ENCODE data around the gene DOC2B.

The DOC2B gene

GRCh38 chr17:162689-163088, 18.8 kb downstream of the DOC2B start:
- DNase-seq (ENCODE audit: low spot score): no peak

GRCh38 chr17:161481-161880, 20.0 kb downstream of the DOC2B start:
- no peak for DNase-seq (ENCODE audit: low spot score)

DNA sequence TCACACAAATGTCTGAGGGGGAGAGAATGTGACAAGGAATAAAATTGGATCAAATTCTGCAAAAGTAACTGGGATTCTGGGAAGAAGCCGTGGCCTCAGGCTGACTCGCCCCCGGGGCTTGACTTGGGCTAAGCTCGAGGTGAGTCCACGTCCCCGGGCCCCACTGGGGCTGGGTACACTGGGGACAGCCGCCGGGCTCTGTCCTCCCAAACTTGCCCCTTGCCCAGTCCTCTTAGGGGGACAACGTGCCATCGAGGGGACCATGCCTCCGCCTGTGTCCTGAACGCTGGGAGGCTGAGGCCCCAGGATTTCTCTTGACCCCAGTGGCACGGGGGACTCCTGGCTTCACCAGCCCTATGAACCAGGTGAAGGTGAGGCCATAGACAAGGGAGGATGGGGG, 21.1 kb downstream of the DOC2B start:
- no peak for DNase-seq (ENCODE audit: low spot score)

DNA sequence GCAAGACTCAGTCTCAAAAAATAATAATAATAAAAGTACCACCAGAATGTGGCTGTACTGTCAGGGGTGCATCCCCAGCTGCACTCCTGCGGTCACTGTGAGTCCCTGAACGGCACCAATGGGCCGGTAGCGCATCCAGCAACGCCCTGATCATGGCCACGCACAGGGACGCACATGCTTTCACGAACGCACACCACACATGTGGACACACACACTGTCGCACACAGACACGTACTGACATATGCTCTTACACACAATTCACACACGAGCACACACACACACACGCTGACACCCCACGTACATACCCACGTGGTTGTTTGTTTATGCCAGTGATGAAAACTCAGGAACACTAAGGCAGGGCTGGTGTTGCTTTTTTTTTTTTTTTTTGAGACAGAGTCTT, 21.8 kb downstream of the DOC2B start:
- no peak for DNase-seq (ENCODE audit: low spot score)

DNA sequence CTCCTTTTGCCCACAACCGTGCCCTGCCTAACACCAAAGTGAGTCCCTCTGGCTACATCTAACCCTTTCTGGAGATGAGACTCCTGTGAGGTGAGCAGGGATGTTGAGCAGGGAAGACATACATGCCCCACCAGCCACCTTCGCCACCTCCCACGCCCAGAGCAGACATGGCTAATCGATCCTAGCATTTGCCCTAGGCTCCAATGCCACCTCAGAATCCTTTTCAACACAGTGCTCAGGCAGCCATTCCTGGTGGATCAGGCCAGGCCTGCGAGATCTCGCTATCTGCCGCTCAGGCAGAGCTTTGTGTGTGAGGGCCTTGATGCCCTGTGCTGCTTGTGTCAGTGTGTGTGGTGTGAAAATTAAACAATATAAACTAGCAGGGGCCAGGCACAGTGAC, 23.1 kb downstream of the DOC2B start:
- no peak for DNase-seq (ENCODE audit: low spot score)

DNA sequence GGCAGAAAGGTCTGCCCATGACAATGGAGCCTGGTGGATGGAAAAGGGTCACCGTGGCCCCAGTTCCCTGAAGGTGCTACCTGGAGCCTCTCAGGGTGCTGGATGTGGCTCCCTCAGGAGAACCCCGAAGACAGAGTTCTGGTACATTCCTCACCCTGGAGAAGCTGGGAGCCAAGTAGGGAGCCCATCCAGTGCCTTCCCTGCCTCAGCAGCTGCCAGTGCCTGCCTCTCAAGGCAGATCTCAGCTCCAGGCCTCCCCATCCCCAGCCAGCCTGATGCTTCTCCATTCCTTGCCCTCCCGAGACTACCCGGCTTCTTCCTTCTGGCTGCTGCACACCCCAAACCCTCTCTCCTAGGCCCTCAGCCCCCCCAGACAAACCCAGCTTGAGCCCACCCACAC, 23.5 kb downstream of the DOC2B start:
- no peak for DNase-seq (ENCODE audit: low spot score)

DNA sequence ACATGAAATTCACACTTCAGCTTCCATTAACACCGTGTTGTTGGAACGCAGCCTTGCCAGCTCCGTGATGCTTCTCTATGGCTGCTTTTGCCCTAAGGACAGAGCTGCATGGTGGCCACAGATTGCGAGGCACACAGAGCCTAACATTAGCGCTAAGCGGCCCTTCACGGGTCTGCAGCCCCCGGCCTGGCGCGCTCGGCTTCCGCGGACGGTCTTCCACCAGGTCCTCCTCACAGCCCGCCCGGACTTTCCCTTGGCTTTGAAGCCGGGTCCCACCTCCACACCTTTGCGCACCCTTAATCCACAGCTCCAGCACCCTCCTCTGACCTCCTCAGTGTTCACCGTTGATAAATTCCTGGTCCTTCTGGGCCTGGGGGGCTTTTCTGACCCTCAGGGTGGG, 24.5 kb downstream of the DOC2B start:
- DNase-seq (ENCODE audit: low spot score): no peak

GRCh38 chr17:156094-156621, 25.3 kb downstream of the DOC2B start:
- DNase-seq (ENCODE audit: low spot score): no peak

DNA sequence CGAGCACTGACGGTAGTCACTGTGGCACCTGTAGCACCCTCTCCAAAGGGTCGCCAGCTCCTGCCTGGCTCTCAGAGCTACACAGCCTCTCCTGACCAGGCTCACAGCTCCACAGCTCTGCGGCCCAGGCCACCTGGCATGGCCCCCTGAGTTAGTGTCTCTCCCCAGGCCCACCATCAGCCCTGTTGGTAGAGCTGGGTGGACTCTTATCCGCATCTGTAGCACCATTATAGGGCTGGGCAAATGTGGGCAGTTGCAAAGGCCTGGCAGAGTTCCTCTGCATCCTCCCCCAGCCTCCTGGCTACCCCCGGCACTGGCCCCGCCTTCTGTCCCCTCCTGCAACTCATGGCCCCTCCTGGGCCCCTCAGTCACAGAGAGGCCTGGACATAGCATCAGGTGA, 25.9 kb downstream of the DOC2B start:
- DNase-seq (ENCODE audit: low spot score): no peak

DNA sequence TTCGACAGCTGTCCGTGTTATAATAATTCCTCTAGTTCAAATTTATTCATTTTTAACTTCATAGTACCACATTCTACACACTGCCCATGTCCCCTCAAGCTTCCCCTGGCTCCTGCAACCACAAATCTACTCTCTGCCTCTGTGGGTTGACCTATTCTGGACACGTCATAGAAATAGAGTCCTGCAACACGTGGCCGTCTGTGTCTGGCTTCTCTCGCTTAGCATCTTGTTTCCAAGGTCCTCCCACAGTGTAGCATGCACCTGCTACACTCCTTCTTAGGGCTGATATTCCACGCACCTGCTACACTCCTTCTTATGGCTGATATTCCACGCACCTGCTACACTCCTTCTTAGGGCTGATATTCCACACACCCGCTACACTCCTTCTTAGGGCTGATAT, 27.6 kb downstream of the DOC2B start:
- no peak for DNase-seq (ENCODE audit: low spot score)

DNA sequence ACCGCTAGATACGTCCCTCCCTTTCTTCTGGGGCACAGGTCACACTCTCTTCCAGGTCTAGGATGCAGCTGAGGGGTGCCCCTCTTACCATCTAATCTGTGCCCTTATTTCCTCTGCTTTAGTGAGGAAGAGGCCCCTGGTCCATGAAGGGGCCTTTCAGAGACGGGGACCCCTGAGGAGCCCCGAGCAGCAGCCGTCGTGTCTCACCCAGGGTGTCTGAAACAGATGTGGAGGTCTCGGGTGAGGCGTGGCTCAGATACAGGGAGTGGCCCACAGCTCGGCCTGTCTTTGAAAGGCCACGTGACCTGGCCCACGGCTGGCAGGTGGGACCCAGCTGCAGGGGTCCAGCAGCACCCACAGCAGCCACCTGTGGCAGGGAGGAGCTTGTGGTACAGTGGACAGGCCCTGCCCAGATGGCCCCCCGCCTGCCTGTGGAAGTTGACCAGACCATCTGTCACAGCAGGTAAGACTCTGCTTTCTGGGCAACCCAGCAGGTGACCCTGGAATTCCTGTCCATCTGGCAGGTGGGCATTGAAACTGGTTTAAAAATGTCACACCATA, 28.5 kb downstream of the DOC2B start:
- no peak for DNase-seq (ENCODE audit: low spot score)

DNA sequence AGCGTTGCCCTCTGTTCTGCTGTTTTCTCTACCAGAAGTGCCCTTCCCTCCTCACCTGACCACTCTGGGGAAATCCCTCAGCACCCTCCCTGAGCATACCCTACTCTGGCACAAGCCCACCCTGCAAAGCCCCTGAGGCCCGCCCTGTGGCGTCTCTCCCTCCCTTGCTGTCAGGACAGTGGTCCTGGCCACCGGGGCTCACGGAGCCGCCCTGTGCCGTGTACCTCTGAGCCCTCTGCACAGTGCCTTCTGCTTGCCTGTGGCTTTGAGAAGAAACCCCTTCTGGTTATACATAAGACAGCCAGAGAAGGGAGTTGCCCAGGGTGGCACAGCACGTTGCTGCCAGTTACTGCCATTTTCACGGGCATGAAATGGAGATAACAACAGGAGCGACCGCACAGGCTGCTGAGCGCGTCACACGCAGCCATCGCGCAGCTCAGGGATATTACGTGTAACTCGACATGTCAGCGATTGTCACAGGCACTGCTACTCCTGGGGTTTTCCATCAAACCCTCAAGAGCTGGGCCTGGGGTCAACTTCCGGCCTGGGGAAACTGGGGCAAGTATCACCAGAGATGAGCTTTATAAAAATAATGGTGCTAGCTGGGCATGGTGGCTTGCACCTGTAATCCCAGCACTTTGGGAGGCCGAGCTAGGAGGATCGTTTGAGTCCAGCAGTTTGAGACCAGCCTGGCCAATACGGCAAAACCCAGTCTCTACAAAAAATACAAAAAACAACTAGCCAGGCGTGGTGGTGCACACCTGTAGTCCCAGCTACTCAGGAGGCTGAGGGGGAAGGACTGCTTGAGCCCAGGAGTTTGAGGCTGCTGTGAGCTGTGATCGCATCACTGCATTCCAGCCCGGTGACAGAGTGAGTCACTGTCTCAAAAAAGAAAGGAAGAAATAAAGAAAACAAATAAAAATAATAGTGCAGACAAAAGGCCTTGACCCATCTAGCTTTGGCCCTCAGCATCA, 29.3 kb downstream of the DOC2B start:
- no peak for DNase-seq (ENCODE audit: low spot score)

GRCh38 chr17:151004-151403, 30.4 kb downstream of the DOC2B start:
- DNase-seq (ENCODE audit: low spot score): no peak

DNA sequence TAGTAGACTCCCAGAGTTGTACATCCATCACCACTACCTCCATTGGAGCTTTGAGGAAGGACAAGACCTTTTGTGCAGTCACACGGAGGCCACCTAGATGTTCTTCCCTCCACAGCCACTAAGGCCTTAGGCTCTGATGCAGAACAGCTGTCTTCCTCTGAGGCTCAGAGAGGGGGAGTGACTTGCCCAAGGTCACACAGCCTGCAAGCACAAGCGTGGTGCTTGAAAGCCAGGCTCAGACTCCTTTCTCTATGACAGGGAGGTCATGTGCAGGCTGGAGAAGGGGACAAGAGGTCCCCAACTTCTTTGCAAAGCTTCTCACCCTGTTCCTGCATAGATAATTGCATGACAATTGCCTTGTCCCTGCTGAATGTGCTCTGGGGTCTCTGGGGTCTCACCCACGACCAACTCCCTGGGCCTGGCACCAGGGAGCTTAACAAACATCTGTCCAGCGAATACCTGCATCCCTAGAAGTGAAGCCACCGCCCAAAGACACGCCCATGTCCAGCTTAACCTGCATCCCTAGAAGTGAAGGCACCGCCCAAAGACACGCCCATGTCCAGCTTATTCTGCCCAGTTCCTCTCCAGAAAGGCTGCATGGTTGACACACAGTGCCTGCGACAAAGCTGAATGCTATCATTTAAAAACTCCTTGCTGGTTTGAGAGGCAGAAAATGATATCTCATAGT, 31.4 kb downstream of the DOC2B start:
- DNase-seq (ENCODE audit: low spot score): no peak

GRCh38 chr17:149231-149630, 32.2 kb downstream of the DOC2B start:
- DNase-seq (ENCODE audit: low spot score): no peak

DNA sequence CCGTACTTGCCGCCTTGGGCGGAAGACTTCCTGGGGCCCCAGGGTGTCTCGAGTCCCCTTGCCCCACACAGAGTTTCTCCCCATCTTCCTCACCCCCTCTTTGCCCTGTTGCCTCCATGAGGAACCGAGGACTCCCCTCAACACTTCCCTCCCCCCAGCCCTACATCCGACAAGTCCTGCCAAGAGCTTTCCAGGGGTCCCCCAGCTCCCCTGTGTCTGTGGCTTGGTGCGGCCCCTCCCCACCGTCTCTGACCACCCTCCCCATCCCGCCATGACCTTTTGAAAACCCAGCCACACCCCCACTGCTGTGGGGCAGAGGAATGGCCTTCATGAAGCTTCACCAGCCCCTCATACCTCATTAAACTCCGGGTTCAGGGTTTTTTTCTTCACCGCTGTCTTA, 32.7 kb downstream of the DOC2B start:
- DNase-seq (ENCODE audit: low spot score): no peak

DNA sequence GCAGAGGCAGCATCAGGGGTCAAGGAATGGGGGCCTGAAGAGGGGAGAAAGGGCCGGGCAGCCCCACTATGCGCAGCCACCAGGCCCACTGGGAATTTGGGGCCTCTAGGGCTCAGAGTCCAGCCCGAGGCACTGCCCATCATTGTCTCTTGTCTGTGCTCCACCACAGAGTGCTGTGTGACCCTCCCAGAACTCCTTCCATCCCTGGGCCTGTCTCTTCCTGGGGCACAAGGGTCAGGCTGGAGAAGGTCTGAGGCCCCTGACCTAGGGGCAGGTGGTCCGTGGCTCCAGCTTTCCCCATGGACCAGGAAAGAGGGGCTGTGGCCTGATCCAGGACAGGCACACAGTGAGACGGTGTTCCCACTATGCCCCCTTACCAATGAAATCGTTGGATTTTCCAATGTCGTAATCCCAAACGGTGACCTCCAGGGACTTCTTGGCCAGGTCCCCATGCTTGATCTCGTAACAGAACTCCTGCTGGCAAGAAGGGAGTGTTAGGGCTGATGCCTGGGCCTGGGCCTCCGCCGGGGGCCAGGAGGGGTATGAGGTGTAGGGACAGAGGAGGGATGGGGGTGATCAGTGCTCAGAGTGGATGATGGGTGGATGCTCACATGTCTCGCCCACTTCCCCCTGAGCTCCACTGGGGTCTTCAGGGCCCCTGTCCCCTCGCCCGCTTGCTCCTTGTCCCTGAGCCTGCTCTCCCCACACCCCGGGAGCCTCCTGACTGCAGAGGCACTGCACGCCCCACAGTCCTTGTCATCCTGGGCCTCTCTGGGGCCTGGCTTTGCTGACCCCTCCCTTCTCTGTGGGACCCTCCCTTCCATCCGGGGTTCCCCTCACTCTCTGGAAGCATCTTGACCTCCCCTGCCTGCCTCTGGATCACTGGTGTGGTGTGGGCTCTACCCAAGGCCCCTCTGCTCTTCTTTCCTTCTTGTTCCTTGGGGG, 33.4 kb downstream of the DOC2B start:
- DNase-seq (ENCODE audit: low spot score): no peak

DNA sequence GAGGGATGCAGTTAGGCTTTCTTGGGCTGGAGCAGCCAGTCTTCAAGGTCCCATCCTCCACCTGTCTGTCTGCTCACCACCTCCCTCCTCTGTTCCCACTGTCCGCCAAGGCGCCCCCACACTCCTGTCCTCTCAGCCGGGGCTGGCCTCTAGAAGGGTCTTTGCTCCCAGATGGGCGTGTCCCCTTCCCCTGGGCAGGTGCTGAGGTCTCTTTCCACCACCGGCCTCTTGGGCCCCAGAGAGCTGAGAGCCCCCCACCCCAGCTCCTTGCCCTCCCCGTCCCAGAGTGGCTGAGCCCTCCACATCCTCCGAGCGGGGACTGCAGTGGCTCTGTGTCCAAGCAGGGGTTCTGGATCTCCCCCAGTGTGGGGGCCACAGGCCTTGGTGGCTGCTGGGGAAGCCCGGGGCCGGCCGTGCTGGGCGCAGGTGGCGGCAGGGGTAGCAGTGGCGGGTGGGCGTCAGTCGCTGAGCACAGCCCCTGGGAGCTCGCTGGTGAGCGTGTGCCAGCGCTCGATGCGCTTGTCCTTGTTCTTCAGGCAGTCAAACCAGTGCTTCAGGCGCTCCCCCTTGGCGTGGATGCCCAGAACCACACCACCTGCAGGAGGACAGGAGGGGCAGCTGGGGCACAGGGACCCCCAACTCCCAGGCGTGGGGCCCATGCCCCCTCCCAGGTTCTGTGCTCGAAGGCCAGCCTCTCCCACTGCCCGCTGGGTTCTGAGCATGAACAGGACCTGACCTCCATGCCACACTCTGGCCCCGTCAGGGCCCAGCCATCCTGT, 34.3 kb downstream of the DOC2B start:
- no peak for DNase-seq (ENCODE audit: low spot score)

GRCh38 chr17:146546-146945, 34.9 kb downstream of the DOC2B start:
- no peak for DNase-seq (ENCODE audit: low spot score)

DNA sequence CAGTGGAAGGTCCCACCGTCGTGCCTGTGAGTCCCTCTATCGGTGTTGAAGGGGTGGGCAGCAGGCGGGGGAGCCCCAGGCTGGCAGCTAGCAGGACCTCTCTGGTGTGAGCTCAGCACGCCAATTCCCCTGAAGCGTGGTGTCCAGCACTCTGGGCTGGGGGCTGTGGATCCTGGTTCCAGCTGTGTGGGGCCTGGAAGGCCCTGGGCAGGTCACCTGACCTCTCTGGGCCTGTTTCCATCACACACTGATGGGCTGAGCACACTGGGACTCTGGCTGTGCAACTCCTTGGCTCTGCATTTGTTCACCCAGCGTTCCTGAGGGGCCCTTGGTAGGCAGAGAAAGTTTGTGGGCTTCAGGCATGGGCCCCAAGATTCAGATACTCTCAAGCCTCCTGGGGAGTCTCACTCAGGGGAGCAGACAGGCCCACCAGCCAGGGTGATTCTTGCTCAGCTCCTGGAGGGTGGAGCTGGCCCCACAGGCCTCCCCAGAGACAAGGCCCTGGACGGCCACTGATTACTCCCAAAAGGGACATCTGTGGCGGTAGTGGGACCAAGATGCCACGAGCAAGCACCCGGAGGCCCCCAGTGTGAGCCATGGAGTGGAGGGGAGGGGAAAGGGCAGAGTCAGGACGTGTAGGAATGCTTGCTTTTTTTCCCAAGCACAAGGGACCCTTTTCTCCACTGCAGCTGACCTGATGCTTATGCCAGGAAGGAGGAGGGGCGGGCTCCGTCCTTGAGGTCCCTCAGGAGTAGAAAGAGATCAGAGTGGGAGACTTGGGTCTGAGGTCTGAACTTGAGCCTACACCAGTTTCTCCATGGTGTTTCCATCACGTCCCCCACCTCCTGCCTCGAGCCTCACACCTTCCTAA, 35.5 kb downstream of the DOC2B start:
- no peak for DNase-seq (ENCODE audit: low spot score)
